GM21528 (cell line): Measurements from ENCODE around the gene SPIN4.
"Not testable (repeated sequence)": the region's sequence is repeated elsewhere in the genome, so short reads cannot be mapped to it uniquely, and the experiment has no call there.

ENCODE experiments used
- ATAC-seq: cut with Tn5 transposase; IDR thresholded peaks from one replicate; pipeline ENCODE4 v1.9.1; 2021; ENCODE audit warnings: mild to moderate bottlenecking, moderate library complexity; ENCODE audit not compliant: unreplicated experiment, low FRiP score

Gene SPIN4

DNA sequence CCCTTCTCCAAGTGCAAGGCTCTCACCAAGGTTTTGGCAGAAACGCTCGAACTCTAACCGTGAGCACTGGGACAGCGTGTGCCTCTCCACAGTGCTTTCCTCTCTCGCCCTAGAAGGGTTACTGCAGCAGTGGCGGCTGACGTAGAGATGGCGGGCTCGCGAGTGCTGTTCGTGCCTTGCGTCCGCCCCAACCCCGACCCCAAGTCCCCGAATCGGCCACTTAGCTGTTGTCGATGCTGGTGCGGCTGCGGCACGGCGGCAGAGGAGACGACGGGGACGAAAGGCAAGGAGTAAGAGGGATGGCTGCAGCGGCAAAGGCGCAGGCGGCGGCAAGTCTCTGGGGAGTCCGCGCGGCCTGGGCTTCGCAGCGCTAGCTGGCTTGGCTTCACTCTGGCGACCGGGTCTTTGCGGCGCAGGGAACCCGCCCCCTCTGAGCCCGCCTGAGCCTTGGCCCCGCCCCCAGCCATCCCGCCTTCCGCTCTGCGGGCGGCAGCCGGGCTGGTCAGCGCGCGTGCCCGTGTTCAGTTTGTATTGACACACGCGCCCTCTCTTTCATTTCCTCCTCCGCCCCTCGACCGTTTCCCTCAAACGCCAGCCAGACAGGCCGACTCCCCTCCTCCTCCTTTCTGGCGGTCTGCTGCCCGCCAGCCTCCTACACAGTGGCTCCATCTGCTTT, at the start of gene SPIN4:
TSS of gene SPIN4 (minus strand) at position 392 of the 676 bp plus-strand sequence. CDS start 513 bp downstream, outside the sequence.
- peak; percentile 93 for ATAC-seq

DNA sequence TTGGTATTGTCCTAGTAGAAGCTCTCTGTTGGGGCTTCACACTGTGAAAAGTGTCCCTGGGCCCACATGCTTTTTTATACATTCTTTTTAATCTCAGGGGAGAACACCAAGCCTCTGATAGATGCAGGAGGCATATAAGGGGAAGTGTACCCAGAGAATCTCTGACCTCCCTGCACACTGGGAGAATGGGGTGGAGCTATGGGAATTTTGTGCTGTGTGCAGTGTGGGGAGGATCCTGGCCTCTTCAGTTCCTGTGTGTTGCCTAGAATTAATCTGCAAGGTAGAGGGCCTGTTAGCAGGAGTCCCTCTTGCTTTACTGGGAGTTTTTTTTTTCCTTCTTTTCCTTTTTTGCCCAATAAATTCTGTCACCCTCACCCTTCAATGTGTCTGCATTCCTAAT, 49.2 kb upstream of the SPIN4 start:
- ATAC-seq, result no peak

DNA sequence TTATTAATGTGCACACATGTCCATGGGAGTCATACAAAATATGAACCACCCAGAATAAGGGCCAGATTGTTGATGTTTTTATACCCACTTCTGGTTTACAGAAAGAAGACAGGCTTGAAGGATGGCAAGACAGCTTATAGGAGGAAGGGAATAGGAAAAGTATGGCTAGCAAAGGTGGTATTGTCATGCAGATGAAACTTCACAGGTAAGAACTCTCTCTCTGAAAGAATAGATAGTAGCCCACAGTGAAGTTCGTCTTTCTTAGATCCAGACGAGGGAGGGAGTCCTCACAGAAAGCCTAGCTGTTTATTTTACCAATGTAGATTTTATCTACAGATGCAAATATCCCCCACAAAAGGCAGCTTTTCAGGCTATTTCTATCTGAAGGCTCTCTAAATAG, 43.7 kb upstream of the SPIN4 start:
- ATAC-seq, result no peak

DNA sequence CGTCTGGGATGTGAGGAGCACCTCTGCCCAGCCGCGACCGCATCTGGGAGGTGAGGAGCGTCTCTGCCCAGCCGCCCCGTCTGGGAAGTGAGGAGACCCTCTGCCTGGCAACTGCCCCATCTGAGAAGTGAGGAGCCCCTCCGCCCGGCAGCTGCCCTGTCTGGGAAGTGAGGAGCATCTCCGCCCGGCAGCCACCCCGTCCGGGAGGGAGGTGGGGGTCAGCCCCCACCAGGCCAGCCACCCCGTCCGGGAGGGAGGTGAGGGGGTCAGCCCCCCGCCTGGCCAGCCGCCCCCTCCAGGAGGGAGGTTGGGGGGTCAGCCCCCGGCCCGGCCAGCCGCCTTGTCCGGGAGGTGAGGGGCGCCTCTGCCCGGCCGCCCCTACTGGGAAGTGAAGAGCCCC, 42.0 kb upstream of the SPIN4 start:
- ATAC-seq, result not testable (repeated sequence)

DNA sequence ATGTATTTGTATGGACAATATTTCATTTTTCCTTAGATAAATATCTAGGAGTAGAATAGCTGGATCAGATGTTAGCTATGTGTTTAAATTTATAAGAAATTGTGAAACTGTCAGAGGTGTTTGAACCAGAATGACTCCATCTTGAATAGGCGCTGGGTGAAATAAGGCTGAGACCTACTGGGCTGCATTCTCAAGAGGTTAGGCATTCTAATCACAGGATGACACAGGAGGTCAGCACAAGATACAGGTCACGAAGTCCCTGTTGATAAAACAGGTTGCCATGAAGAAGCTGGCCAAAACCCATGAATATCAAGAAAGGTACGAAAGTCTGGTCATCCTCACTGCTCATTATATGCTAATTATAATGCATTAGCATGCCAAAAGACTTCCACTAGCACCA, 36.3 kb upstream of the SPIN4 start:
- no peak for ATAC-seq

DNA sequence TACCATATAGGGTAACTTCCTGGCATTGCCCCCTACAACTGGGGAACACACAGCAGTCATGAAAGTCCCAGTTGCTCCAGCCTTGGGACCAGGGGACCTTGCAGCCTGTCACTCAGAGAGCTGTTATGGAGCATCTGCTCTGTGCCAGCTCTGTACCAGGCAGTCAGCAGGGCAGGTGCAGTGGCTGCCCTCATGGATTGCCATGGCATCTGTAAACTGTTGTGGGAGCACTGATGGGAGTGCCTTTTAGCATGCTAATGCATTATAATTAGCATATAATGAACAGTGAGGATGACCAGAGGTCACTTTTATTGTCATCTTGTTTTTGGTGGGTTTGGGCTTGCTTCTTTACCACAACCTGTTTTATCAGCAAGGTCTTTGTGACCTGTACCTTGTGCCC, 33.1 kb upstream of the SPIN4 start:
- ATAC-seq, result not testable (repeated sequence)

DNA sequence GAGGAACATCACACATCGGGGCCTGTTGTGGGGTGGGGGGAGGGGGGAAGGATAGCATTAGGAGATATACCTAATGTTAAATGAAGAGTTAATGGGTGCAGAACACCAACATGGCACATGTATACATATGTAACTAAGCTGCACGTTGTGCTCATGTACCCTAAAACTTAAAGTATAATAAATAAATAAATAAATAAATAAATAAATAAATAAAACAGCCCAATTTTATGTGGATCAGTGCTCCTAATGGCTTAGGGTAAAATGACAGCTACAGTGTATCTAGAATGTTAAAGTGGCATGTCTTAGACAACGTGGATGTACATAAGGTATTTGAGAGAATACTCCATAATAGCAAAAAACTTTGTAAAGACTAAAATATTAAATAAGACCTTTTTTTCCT, 21.9 kb upstream of the SPIN4 start:
- not testable (repeated sequence) for ATAC-seq

DNA sequence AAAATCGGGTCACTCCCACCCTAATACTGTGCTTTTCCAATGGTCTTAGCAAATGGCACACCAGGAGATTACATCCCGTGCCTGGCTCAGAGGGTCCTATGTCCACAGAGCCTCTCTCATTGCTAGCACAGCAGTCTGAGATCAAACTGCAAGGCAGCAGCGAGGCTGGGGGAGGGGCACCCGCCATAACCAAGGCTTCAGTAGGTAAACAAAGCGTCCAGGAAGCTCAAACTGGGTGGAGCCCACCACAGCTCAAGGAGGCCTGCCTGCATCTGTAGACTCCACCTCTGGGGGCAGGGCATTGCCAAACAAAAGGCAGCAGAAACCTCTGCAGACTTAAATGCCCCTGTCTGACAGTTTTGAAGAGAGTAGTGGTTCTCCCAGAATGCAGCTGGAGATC, 16.6 kb upstream of the SPIN4 start:
- ATAC-seq, result not testable (repeated sequence)

DNA sequence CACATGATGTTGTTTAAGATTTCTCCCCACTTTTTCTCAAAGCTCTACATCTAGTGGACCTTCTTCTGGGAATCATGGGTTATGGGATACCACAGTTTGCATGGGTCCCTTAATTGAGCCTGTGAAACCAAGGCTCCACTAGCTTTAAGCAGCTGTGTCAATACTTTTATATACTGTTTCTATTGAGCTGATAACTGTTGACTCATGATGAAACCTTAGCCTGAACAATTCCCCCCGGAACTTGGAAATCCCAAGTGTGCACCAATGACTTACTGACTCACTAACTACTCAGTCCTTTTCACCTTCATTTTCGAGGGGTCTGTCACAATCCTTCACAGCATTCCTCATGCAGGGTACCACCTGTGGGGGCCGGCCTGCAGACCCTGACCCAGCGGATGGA, 12.7 kb upstream of the SPIN4 start:
- ATAC-seq, result no peak

DNA sequence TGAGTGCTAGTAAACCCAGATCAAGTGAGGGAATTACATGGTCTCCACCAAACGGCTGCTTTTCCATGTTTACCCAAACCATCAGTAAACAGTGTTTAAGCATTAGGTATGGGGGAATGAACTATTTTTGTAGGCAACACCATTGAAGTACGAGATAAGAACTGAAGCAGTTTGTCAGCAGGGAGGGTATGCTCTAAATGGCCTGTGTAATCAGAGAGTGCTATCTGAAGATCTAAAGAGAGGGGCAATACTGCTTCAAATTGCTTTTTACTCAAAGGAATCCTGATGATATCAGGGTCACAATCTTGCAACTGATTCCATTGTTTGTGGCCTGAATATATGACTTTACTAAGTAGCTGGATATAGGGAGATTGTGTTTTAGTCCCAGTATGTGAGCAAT, 10.4 kb upstream of the SPIN4 start:
- no peak for ATAC-seq

DNA sequence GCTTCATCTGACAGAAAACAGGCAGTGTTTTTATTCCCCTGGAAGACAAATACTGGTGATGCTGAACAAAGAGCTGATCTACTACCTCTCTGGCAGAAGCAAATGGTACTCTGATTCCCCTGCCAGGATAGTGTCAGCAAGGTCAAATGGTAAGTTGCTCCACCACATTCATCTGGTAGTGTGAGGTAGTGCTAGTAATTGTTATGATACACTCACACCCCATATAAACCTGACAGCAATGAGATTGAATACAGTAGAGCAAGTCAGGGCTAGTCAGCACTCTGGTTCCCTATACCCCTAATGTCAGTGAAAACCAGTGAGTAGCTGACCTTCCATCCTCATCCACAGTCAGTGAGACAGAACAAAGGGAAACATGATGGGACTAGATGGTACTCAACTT, 3.4 kb upstream of the SPIN4 start:
- no peak for ATAC-seq

DNA sequence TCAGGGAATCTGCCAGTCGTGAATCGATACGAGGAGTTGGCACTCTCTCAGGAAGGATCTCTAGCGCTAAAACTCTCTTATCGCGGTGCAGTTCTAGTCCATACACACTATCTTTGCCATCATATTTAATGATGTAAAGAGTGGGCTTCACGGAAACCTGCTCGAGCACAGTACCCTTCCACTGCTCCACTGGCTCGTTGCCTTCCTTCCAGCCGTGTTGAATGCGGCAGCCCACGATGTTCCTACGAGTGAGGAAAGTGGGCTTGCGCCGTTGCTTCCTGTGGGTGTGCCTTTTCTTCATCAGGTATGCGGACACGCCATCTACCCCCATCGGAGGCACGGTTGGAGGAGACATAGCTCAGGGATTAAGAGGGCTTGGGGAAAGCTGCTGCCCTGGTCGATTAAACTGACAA, 661 bp downstream of the SPIN4 start:
- ATAC-seq, result peak; percentile 61

DNA sequence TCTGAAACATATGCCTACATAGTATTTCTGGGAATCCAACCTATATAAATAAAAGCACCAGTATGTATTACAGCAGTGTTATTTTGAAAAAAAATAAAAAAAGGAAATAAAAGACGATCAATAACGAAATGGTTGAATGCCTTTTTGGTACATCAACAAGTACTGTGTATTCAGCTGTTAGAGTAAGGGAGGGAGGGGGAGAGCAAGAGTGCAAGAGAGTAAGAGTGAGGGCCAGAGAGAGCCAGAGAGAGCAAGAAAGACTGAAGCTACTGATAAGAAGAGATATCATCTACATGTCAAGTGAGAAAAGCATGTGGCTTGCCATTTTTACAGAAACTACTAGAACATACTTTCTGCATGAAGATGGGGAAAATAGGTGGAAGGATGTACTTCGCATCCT, 1.8 kb downstream of the SPIN4 start:
- ATAC-seq, result no peak

DNA sequence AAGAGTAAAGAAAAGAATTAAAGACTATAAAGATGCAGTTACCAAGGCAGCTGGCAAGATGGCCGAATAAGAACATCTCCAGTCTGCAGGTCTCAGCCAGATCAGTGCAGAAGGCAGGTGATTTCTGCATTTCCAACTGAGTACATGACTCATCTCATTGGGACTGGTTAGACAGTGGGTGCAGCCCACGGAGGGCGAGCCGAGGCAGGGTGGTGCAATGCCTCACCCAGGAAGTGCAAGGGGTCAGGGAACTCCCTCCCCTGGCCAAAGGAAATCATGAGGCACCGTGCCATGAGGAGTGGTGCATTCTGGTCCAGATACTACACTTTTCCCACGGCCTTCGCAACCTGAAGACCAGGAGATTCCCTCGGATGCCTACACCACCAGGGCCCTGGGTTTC, 20.5 kb downstream of the SPIN4 start:
- ATAC-seq, result no peak

DNA sequence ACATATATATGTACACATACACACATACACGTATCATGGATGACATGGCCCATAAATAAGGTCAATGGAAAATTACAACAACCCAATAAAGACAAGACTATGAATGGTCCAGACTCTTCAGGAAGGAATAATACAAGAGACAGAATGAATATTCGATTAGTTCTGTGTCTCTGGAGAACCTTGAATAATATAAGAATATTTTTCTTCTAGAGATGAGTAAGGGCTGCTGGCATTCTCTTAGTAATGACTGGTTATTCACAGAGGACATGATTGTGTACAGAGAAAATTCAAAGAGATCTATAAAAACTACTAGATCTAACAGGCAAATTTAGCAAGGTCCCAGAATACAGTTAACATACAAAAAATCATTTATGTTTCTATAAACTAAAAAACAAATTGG, 23.3 kb downstream of the SPIN4 start:
- no peak for ATAC-seq

DNA sequence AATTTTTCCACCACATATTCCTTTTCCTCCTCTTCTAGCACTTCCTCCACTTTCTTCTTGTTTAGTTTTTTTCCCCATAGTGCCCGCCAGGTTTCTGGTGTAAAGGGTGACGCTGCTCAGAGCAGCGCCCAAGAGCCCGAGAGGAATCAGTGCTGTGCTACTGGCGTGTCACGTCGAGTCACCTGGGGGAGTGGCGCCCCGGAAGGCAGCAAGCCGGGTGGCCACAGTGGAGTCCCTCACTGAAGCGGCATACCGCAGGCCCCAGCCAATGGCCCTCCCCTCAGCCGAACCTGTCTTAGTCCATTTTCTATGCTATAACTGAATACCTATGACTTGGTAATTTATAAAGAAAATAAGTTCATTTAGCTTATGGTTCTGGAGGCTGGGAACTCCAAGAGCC, 51.5 kb downstream of the SPIN4 start:
- no peak for ATAC-seq
